ENCODE data around the gene TRIM28. TPM values are rescaled to one million over a fixed set of nuclear protein-coding genes. Genes with fewer than 3 reads are reported as not detected.

The TRIM28 gene
- total RNA-seq, 2 experiments from 2014 or later = 527 to 550 TPM

DNA sequence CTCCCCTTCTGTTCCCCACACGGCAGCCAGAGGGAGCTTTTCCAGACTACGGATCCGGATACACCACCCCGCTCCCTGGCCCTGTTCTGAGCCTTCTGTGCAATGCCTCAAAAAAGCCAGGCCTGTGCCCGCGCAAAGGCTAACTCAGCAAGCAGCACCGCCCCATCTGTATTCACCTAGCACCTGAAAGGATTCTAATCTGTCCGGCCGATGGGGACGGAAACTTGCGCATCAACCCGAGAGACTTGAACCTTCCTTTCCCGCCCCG is 24.8 kb upstream of the TRIM28 start:
- ChIA-PET POLR2A (interaction anchor here (0.5 to 10.2 kb wide), 20 partner anchors 10 to 336 kb away, joined by 3 to 164 read pairs (median 6); partner anchors contain the start of genes CHMP2A, ERVK3-1, RPS5 and TRIM28), CTCF (interaction anchor here (0.6 to 5.5 kb wide), 20 partner anchors 11 to 301 kb away, joined by 3 to 131 read pairs (median 4); partner anchors contain the start of genes CHMP2A, ERVK3-1, TRIM28 and UBE2M)
- intact Hi-C loops (cut with micrococcal nuclease) = no loop called here
- TF ChIP-seq CTCF (IDR thresholded peaks at IDR 0.05) = no peak
- Mint-ChIP-seq H3K4me1 (ENCODE audit: low read depth) (peaks cover 37% of the 10 kb centered on the region), H3K4me3 (peak overlapping the region; percentile 88), H3K9me3 (no peaks in the 10 kb centered on the region), H3K27ac (peak overlapping the region; percentile 96), H3K27me3 (no peaks in the 10 kb centered on the region), H3K36me3 (ENCODE audit: low read depth) (peaks cover 20% of the 10 kb centered on the region)
- ATAC-seq (peak; percentile 11), DNase-seq (peak; percentile 70)

DNA sequence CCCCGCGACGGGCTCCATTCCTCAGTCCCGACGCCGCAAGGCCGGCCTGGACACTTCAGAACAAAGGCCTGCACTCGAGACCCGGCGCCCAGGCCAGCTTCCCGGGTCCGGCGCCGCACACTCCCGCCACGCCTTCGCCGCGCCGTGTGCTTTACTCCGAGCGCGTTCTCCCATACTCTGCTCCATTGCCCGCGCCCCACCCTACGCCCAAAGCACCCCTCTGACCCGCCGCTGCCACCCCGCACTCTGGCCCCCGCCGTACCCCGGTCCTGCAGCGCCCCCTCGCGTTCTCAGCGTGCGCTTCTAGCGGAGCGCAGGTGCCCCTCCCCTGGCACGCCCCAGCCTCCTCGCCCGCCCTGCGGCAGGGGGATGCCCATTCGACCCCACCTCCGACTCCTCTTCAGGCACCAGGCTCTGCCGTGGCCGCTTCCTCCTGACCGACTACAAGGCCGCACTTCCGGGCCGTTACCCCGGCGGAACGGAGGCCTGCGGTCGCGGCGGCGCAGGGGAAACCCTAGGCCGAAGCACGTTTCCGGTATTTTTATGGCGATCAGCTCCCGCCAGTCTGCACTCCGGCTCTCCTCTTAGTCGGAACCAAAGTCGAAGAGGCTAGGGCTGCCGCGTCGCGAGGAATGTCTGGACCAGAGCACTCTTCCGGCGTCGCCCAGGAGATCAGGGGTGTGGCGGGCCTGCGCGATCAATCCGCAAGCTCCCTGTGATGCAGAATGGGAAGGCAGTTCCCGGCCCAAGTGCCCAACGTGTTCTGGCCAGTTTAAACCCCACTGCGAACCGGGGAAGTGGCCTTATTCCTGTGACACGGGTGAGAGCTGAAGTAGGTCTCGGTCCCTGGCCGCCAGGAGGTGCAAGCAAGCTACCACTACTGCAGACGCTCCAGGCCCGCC is 24.3 kb upstream of the TRIM28 start, which contains the start of gene ZBTB45:
ZBTB45 (minus strand) TSS at position 456 of the 902 bp plus-strand sequence. CDS start 2,137 bp downstream, outside the sequence.
- CTCF ChIA-PET = interaction anchor here (0.6 to 5.5 kb wide), 45 partner anchors 9 to 301 kb away, joined by 3 to 131 read pairs (median 4); partner anchors contain the start of genes CHMP2A, ERVK3-1, SLC27A5 and TRIM28
- Mint-ChIP-seq H3K27me3 (no peaks in the 10 kb centered on the region), H3K36me3 (ENCODE audit: low read depth) (peaks cover 17% of the 10 kb centered on the region), H3K4me3 (peak within 1 kb of the TSS; percentile 88), H3K9me3 (no peaks in the 10 kb centered on the region), H3K4me1 (ENCODE audit: low read depth) (peaks cover 37% of the 10 kb centered on the region), H3K27ac (peak within 1 kb of the TSS; percentile 96)
- peak; percentile 93 for DNase-seq
- intact Hi-C loops (cut with micrococcal nuclease) = no loop called here
- POLR2A ChIA-PET = interaction anchor here (0.8 to 10.2 kb wide), 33 partner anchors 9 to 337 kb away, joined by 3 to 164 read pairs (median 5); partner anchors contain the start of genes CHMP2A, ERVK3-1, RPS5 and TRIM28
- TF ChIP-seq CTCF (IDR thresholded peaks at IDR 0.05) = peak; percentile 78
- ATAC-seq = peak; percentile 82

DNA sequence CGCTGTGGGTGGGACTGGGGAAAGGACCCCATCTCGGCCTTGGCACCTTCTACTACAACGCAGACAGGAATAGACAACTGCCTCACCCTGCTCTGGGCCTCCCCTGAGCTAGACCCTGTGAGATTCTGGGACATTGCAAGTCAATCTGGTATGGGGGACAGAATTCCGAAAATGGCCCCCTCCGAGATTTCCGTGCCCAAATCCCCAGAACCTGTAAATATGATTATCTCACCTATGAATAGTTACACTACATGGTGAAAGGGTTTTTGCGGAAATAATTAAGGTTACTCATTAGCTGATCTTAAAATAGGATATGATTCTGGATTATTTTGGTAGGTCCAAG is 23.6 kb upstream of the TRIM28 start:
- H3K4me1 Mint-ChIP-seq (ENCODE audit: low read depth) = peaks cover 33% of the 10 kb centered on the region
- intact Hi-C loops (cut with micrococcal nuclease) = no loop called here
- peaks cover 12% of the 10 kb centered on the region for H3K36me3 Mint-ChIP-seq (ENCODE audit: low read depth)
- H3K4me3 Mint-ChIP-seq = peak overlapping the region; percentile 88
- no peak for DNase-seq
- peak overlapping the region; percentile 96 for H3K27ac Mint-ChIP-seq
- no peak for TF ChIP-seq CTCF (IDR thresholded peaks at IDR 0.05)
- H3K27me3 Mint-ChIP-seq = no peaks in the 10 kb centered on the region
- ATAC-seq = no peak
- ChIA-PET POLR2A (interaction anchor here (0.8 to 10.2 kb wide), 29 partner anchors 9 to 1108 kb away, joined by 3 to 164 read pairs (median 6); partner anchors contain the start of genes CHMP2A, RPS5, TRIM28 and ZNF274), CTCF (interaction anchor here (0.6 to 5.5 kb wide), 37 partner anchors 9 to 215 kb away, joined by 3 to 131 read pairs (median 5); partner anchors contain the start of genes CHMP2A, ERVK3-1, SLC27A5 and TRIM28)
- no peaks in the 10 kb centered on the region for H3K9me3 Mint-ChIP-seq

- no peaks in the 10 kb centered on the region for H3K9me3 Mint-ChIP-seq
- no peak for DNase-seq
- H3K27me3 Mint-ChIP-seq = no peaks in the 10 kb centered on the region
- CTCF ChIA-PET = interaction anchor here (1.0 to 5.5 kb wide), 4 partner anchors 8 to 57 kb away, joined by 3 to 131 read pairs (median 12); partner anchors contain the start of genes CHMP2A and TRIM28
- intact Hi-C loops (cut with micrococcal nuclease) = no loop called here
- H3K27ac Mint-ChIP-seq = no peak overlapping the region
- peaks cover 22% of the 10 kb centered on the region for H3K4me1 Mint-ChIP-seq (ENCODE audit: low read depth)
- H3K36me3 Mint-ChIP-seq (ENCODE audit: low read depth) = peaks cover 2% of the 10 kb centered on the region
- TF ChIP-seq CTCF (IDR thresholded peaks at IDR 0.05) = no peak
- peak overlapping the region; percentile 28 for H3K4me3 Mint-ChIP-seq
- ATAC-seq = no peak
- POLR2A ChIA-PET = interaction anchor here (1.1 to 10.2 kb wide), 5 partner anchors 11 to 36 kb away, joined by 3 to 164 read pairs (median 13); partner anchors contain the start of genes CHMP2A, TRIM28 and UBE2M
Measured at GRCh38 chr19:58521651-58522050, 22.2 kb upstream of the TRIM28 start.

Measured in activated CD8-positive, alpha-beta T cell treated with anti-CD3 and anti-CD28 coated beads for 36 hours (primary cell).